Fibroblast of mammary gland (primary cell): Measurements from ENCODE around the gene FBXW2.

ENCODE experiments used
- DNase-seq: peaks from one replicate; pipeline ENCODE4 v3.0.0-alpha.2; 2010; ENCODE audit warnings: low read depth
- H3K4me3 ChIP-seq: 2 replicates; pipeline ENCODE4 v1.5.1; 2011; ENCODE audit warnings: low read depth, mild to moderate bottlenecking, low read length, moderate library complexity; ENCODE audit not compliant: control insufficient read depth
- CTCF ChIP-seq: conservative IDR thresholded peaks from 2 replicates; pipeline ENCODE4 v1.5.1; 2011; ENCODE audit warnings: low read depth, low read length, inconsistent platforms; ENCODE audit not compliant: control insufficient read depth, insufficient read depth

Gene FBXW2

DNA sequence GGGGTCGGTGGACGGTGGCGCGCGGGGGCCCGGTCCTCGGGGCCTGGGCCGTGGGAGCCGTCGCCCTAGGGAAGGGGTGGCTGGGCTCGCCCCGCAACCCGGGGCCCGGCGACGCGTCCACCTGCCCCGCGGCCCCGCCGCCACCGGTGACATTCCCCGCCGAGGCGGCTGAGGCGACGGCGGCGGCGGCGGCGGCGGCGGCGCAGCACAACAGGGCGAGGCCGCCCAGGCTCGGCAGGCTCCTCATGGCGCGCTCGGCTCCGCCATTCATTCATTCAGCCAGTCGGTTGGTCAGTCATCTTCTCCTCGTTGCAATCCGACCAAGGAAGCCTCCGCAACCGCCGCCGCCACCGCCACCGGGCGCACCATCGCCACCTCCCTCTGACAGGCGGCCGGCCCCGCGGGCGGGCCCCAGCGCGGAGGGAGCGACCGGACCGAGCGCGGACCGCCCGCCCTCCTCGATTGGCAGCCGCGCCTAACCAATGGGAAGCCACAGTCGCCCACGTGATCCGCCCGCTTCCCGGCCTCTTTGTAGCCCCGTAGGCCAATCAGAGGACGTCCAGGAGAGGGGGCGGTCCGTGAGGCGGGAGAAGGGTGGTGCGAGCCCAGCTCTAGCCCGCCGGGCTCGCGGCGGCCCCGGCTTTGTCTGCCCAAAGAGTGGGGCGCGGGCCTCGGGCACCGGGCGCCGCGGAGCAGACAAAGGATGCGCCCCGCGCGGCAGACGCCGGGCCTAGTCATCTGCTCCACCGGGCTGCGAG lies 78.9 kb downstream of the FBXW2 start, which contains the start of gene MEGF9:
TSS of gene MEGF9 (minus strand) at position 383 of the 758 bp plus-strand sequence. CDS start at position 271, 112 bp downstream.
- TF ChIP-seq CTCF: no peak
- peak within 1 kb of the TSS; percentile 64 for H3K4me3 ChIP-seq
- peak; percentile 96 for DNase-seq

DNA sequence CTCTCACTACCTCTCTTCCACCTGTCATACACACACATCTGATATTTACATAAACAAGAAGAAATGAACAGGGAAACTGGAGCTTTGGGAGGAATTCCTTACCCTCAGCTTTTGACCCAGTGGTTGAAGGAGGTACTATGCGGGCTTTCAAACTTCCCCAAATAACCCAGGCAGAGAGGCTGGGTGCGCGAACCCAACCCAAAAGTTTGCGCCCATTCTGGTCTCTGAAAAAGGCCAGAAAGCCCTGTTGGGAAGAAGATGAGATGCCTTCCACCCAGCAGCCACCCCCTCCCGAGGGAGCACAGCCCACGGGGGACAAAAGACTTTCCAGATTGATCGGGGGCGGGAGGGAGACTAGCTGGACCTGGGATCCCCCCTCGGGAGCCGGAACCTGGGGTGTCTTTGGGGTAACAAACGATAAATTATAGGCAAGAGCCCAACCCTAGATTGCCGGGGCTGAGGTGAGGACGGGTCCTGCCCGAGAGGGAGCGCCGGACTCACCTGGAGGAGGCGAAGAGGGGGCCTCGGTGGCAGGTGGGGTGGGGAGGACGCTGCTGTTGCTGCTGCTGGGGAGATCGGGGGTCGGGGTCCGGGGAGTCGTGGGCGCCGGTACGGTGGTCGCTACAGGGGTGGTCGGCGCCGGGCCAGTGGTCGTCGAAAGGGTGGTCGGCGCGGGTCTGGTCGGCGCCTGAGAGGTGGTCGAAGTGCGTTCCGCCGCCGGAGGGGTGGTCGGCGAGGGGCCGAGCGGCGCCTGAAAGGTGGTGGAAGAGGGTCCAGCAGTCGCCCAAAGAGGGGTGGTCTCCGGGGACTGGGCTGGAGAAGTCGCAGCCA lies 79.7 kb downstream of the FBXW2 start:
- no peak for DNase-seq
- H3K4me3 ChIP-seq: peak overlapping the region; percentile 61
- no peak for TF ChIP-seq CTCF

- no peak overlapping the region for H3K4me3 ChIP-seq
- DNase-seq: no peak
- no peak for TF ChIP-seq CTCF
Observed at GRCh38 chr9:120712539-120713031, 80.6 kb downstream of the FBXW2 start.

GRCh38 chr9:120711841-120712538 lies 81.2 kb downstream of the FBXW2 start:
- no peak overlapping the region for H3K4me3 ChIP-seq
- peak; percentile 30 for DNase-seq
- no peak for TF ChIP-seq CTCF

DNA sequence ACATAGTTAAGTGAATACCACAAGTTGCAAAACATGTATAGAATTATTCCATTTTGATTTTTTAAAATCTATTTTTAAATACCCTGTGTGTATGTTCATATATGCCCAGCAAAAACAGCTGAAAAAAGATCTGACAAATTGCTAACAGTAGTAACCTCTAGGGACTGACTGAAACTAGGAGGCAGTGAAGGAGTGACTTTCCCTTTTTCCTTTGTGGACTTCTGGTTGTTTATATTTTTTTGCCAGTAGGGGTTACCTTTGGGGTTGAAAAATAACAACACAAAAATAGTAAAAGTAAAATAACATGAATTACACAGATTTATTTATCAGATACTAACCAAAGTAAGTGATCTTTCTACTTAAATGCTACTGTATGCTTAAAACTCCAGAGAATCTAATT lies 81.9 kb downstream of the FBXW2 start:
- H3K4me3 ChIP-seq: no peak overlapping the region
- peak; percentile 19 for DNase-seq
- peak; percentile 4 for TF ChIP-seq CTCF
